ENCODE results near the gene QKI.

Gene QKI

DNA sequence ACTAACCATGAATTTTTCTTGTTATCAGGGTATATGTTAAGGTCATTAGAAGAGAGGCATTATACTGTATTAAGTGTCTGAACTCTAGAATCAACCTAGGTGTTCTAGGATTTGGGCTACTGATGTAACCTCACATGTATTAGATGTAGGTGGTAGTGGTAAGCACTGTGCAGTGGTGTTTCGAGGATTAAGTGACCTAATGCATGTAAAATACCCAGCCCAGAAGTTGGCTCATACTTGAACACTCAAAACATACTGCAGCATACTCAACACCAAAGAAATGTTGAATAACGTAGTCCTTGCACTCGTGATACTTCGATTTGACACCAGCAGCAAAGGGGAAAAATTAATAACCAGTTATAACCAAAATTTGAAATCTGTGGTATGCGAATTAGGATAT is 48.7 kb downstream of the QKI start:
- H3K4me1 Mint-ChIP-seq, result no peaks in the 10 kb centered on the region
- H3K27ac Mint-ChIP-seq, result no peak overlapping the region
- DNase-seq, result no peak
- TF ChIP-seq CTCF (IDR thresholded peaks at IDR 0.05), result no peak
- H3K27me3 Mint-ChIP-seq (ENCODE audit: low read depth, poor library complexity), result no peaks in the 10 kb centered on the region
- no peak overlapping the region for H3K4me3 Mint-ChIP-seq
- H3K36me3 Mint-ChIP-seq (ENCODE audit: low read depth), result peaks cover 93% of the 10 kb centered on the region
- H3K9me3 Mint-ChIP-seq, result peaks cover 26% of the 10 kb centered on the region

GRCh38 chr6:163463795-163464194 is 49.3 kb downstream of the QKI start:
- no peak overlapping the region for H3K4me3 Mint-ChIP-seq
- no peaks in the 10 kb centered on the region for H3K27me3 Mint-ChIP-seq (ENCODE audit: low read depth, poor library complexity)
- no peak overlapping the region for H3K27ac Mint-ChIP-seq
- no peak for DNase-seq
- H3K9me3 Mint-ChIP-seq, result peaks cover 32% of the 10 kb centered on the region
- H3K4me1 Mint-ChIP-seq, result no peaks in the 10 kb centered on the region
- peaks cover 95% of the 10 kb centered on the region for H3K36me3 Mint-ChIP-seq (ENCODE audit: low read depth)
- no peak for TF ChIP-seq CTCF (IDR thresholded peaks at IDR 0.05)

GRCh38 chr6:163466839-163467390 is 52.4 kb downstream of the QKI start:
- H3K27ac Mint-ChIP-seq, result no peak overlapping the region
- no peaks in the 10 kb centered on the region for H3K4me1 Mint-ChIP-seq
- peaks cover 95% of the 10 kb centered on the region for H3K36me3 Mint-ChIP-seq (ENCODE audit: low read depth)
- no peaks in the 10 kb centered on the region for H3K27me3 Mint-ChIP-seq (ENCODE audit: low read depth, poor library complexity)
- DNase-seq, result no peak
- no peak for TF ChIP-seq CTCF (IDR thresholded peaks at IDR 0.05)
- no peak overlapping the region for H3K4me3 Mint-ChIP-seq
- peaks cover 62% of the 10 kb centered on the region for H3K9me3 Mint-ChIP-seq

DNA sequence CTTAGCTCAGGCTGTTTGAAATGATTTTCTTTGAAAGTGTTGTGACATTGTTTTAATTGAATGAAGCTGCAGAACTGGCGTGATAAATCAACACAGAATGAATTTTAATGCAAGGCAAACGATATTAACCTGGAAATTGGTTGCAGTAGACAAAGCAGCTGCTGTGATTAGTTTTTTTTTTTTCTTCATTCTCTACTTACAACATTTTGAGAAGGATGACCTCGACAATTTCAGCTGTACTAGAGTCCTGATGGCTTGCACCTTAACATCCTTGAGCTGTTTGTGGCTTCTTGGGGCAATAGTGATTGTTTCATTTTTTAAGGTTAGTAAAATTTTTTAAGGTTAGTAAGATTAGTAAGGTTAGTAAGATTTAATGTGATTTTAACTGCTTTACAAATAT is 54.2 kb downstream of the QKI start:
- Mint-ChIP-seq H3K4me1 (no peaks in the 10 kb centered on the region), H3K27ac (no peak overlapping the region), H3K27me3 (ENCODE audit: low read depth, poor library complexity) (no peaks in the 10 kb centered on the region), H3K36me3 (ENCODE audit: low read depth) (peaks cover 94% of the 10 kb centered on the region), H3K4me3 (no peak overlapping the region), H3K9me3 (peaks cover 70% of the 10 kb centered on the region)
- TF ChIP-seq CTCF (IDR thresholded peaks at IDR 0.05), result no peak
- DNase-seq, result no peak

DNA sequence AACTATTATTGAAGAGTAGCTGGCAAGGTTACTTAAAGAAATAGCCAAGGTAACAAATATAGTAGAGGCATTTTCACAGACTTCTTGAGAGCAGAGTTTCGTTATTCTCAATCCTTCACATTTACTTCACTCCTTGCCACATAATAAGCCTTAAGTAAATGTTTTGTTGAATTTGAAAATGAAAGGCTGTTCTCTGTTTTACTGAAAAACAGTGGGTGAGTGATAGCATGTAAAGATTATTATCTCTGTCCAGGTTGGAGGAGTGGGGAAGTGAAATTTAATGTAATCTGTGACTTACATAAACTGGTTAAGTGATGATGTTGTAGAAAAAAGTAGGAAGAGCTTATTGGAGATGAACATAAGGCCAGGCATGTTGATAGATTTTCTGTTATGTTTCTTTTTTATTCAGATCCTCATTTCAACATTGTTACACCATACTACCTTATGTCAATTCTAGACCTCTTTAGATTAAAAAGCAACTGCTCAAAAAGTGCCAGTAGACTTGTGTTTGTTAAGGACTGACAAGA is 55.0 kb downstream of the QKI start:
- Mint-ChIP-seq H3K27me3 (ENCODE audit: low read depth, poor library complexity) (no peaks in the 10 kb centered on the region), H3K4me1 (no peaks in the 10 kb centered on the region)
- no peak for TF ChIP-seq CTCF (IDR thresholded peaks at IDR 0.05)

DNA sequence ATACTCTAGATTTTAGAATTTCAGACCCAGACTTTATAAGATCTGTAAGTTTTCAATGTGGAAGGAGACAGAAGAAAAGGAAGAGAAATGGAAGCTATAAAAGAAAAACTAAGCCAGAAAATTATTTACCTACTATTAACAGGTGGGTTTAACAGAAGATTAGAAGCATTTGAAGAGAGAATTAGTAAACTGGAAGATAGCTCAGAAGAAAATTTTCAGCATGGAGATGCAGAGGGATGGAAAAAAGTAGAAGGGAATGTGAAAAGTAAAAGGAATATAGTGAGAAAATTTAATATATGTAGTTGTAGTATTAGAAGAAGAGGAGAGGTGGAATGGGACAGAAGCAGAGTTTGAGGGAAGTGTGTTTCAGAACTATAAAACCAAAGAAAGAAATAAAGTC is 56.1 kb downstream of the QKI start:
- peaks cover 94% of the 10 kb centered on the region for H3K36me3 Mint-ChIP-seq (ENCODE audit: low read depth)
- no peaks in the 10 kb centered on the region for H3K4me1 Mint-ChIP-seq
- no peak overlapping the region for H3K27ac Mint-ChIP-seq
- H3K4me3 Mint-ChIP-seq, result no peak overlapping the region
- peaks cover 62% of the 10 kb centered on the region for H3K9me3 Mint-ChIP-seq
- TF ChIP-seq CTCF (IDR thresholded peaks at IDR 0.05), result no peak
- DNase-seq, result no peak
- no peaks in the 10 kb centered on the region for H3K27me3 Mint-ChIP-seq (ENCODE audit: low read depth, poor library complexity)

More for the DNA sequence above, 55.0 kb downstream of the QKI start:
- no peak for DNase-seq
- no peak overlapping the region for H3K27ac Mint-ChIP-seq
- H3K4me3 Mint-ChIP-seq, result no peak overlapping the region
- peaks cover 69% of the 10 kb centered on the region for H3K9me3 Mint-ChIP-seq
- peaks cover 94% of the 10 kb centered on the region for H3K36me3 Mint-ChIP-seq (ENCODE audit: low read depth)
